Uterus (tissue), 4 donors: Measurements from ENCODE around the gene CPVL. TPM values are rescaled to one million over a fixed set of nuclear protein-coding genes. Genes with fewer than 3 reads are reported as not detected.
A peak's percentile ranks its signal among the peaks of the same experiment; 100 is the strongest.

Source experiments
- DNase-seq, 2 donors: peaks; one replicate each; pipeline ENCODE4 v3.0.0-alpha.2; 2019 to 2020
- H3K27ac ChIP-seq, 2 donors: fragments of 200-600 bp; sonication (generic); 1 replicate in 1 of 2; 2 replicates in 1 of 2; pipeline ENCODE4 v1.5.1; 2016 to 2018
- H3K27me3 ChIP-seq, 2 donors: fragments of 200-600 bp; sonication (generic); one replicate each; pipeline ENCODE4 v1.5.1; 2018 to 2019; ENCODE audit warnings: control low read depth in 1 of 2
- H3K36me3 ChIP-seq, 2 donors: fragments of 200-600 bp; sonication (generic); one replicate each; pipeline ENCODE4 v1.5.1; 2019; ENCODE audit warnings: control low read depth in 1 of 2
- H3K4me1 ChIP-seq, 2 donors: fragments of 200-600 bp; sonication (generic); one replicate each; pipeline ENCODE4 v1.5.1; 2018 to 2019; ENCODE audit warnings: control low read depth in 1 of 2
- H3K4me3 ChIP-seq, 2 donors: fragments of 200-600 bp; sonication (generic); 1 replicate in 1 of 2; 2 replicates in 1 of 2; pipeline ENCODE4 v1.5.1; 2018 to 2019; ENCODE audit warnings: mild to moderate bottlenecking in 1 of 2
- H3K9me3 ChIP-seq, 2 donors: fragments of 200-600 bp; sonication (generic); one replicate each; pipeline ENCODE4 v1.5.1; 2019; ENCODE audit warnings: control low read depth in 1 of 2
- POLR2A ChIP-seq, 2 donors: fragments of 450-650 bp; IDR thresholded peaks; one replicate each; pipeline ENCODE4 v1.6.1; 2016; ENCODE audit warnings: antibody characterized with exemption in 2 of 2, mild to moderate bottlenecking in 1 of 2, moderate library complexity in 1 of 2
- intact Hi-C: fragments of 100-400 bp; cut with DNase I; formaldehyde crosslinking; loops from one replicate; pipeline ENCODE4 v1.15.1; 2023; ENCODE audit warnings: low total_unique reads
- total RNA-seq, 4 donors: library from RNA; depleted of rRNA in 3 of 4; stranded (reverse); fragments of >200 nt in 3 of 4; gene quantifications; one replicate each; pipeline versions ENCODE4 v1.1.0 to v1.2.4, GENCODE V29; 2014 to 2023
- TF ChIP-seq, protein P1 (sequence below), 4 experiments: fragments of 200-600 bp in 2 of 4; fragments of 450-650 bp in 2 of 4; sonication (generic) in 2 of 4; IDR thresholded peaks; one replicate each; pipeline ENCODE4 v1.5.1; 2016 to 2019; ENCODE audit warnings: antibody characterized with exemption in 4 of 4, mild to moderate bottlenecking in 2 of 4, moderate library complexity in 1 of 4
- donor health status: DM: yes; HTN: yes; CAD: no.

The CPVL gene
- total RNA-seq, 4 donors from 2014 or later, result 8.5 to 21.1 (median 14.5) TPM

DNA sequence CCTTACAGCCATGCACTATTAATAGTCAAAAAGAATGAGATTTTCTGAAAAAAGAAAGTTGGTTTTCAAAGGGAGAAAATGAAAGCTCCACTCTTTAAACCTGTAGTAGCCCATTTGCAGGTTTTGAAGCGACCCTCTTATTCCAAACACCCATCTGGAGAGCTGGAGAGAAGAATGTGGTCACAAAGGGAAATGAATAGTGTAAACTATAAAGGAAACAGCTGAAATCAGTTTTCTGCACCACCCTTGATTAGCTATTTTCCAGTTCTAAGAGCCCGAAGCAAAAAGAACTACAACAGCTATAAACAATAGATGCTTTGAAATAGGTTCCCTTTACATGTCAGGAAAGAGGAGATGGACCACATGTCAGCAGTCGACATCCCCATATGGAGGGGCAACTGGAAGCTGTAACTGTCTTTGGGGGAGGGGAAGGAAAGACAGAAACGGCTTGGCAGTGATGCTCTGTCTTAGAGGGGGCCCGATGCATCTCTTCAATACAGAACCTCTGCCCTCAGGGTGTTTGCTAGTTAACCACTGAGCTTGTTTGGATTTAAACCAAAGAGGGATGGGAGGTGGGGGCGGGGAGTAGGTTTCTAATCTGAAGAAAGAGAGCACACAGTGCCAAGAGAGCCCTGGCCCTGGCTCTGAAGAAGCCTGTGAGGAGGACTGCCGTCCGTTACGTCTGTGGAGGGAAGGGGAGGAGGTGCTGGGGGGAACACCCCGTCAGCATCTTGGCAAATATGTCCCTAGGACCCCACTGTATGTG lies 55.3 kb downstream of the CPVL start:
- peak overlapping the region; percentile 63 to 76 for H3K27ac ChIP-seq
- no peaks in the 10 kb centered on the region for H3K36me3 ChIP-seq
- TF ChIP-seq, protein P1, sequence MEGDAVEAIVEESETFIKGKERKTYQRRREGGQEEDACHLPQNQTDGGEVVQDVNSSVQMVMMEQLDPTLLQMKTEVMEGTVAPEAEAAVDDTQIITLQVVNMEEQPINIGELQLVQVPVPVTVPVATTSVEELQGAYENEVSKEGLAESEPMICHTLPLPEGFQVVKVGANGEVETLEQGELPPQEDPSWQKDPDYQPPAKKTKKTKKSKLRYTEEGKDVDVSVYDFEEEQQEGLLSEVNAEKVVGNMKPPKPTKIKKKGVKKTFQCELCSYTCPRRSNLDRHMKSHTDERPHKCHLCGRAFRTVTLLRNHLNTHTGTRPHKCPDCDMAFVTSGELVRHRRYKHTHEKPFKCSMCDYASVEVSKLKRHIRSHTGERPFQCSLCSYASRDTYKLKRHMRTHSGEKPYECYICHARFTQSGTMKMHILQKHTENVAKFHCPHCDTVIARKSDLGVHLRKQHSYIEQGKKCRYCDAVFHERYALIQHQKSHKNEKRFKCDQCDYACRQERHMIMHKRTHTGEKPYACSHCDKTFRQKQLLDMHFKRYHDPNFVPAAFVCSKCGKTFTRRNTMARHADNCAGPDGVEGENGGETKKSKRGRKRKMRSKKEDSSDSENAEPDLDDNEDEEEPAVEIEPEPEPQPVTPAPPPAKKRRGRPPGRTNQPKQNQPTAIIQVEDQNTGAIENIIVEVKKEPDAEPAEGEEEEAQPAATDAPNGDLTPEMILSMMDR (IDR thresholded peaks at IDR 0.05), result no peak
- TF ChIP-seq POLR2A (IDR thresholded peaks at IDR 0.05), result no peak
- H3K9me3 ChIP-seq, result no peaks in the 10 kb centered on the region
- no peaks in the 10 kb centered on the region for H3K4me1 ChIP-seq
- H3K4me3 ChIP-seq, result peak overlapping the region; percentile 17 to 31
- H3K27me3 ChIP-seq, result no peaks in the 10 kb centered on the region
- peak; percentile 35 to 52 for DNase-seq
- intact Hi-C loops, result no loop called here

GRCh38 chr7:29090151-29090805 lies 56.1 kb downstream of the CPVL start:
- Histone ChIP-seq H3K4me3 (no peak overlapping the region), H3K27ac (peak overlapping the region; percentile 63 to 76), H3K9me3 (no peaks in the 10 kb centered on the region), H3K27me3 (no peaks in the 10 kb centered on the region), H3K36me3 (no peaks in the 10 kb centered on the region), H3K4me1 (no peaks in the 10 kb centered on the region)
- TF ChIP-seq POLR2A (IDR thresholded peaks at IDR 0.05), result no peak
- TF ChIP-seq, protein P1 (IDR thresholded peaks at IDR 0.05), result no peak
- intact Hi-C loops, result no loop called here
- no peak for DNase-seq

- peak overlapping the region; percentile 16 to 62 for H3K27ac ChIP-seq
- no peaks in the 10 kb centered on the region for H3K4me1 ChIP-seq
- no peaks in the 10 kb centered on the region for H3K9me3 ChIP-seq
- DNase-seq, result no peak
- H3K27me3 ChIP-seq, result no peaks in the 10 kb centered on the region
- no peak for TF ChIP-seq POLR2A (IDR thresholded peaks at IDR 0.05)
- TF ChIP-seq, protein P1 (IDR thresholded peaks at IDR 0.05), result no peak
- intact Hi-C loops, result no loop called here
- H3K36me3 ChIP-seq, result no peaks in the 10 kb centered on the region
- H3K4me3 ChIP-seq, result no peak overlapping the region
Observed at GRCh38 chr7:29087840-29088170, 58.5 kb downstream of the CPVL start.

DNA sequence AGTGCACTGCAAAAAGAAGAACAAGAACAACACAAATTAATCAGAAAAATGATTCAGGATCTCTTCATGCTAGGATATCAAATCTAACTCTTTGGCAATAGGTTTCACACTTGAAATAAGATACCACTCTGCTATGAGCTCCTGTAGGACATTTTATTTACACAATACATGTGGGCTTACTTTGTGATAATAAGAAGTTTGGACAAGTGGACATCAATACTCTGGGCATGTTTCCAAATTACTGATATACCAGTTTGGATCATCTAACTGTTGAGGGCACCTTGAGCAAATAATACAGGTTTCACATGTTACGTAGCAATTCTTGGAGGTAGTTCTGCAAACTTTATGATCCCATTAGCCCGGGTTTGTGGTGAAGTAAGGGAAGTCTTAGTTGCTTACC lies 59.8 kb downstream of the CPVL start:
- no peak overlapping the region for H3K4me3 ChIP-seq
- no peak for DNase-seq
- no peaks in the 10 kb centered on the region for H3K36me3 ChIP-seq
- H3K9me3 ChIP-seq, result no peaks in the 10 kb centered on the region
- H3K27me3 ChIP-seq, result no peaks in the 10 kb centered on the region
- H3K4me1 ChIP-seq, result no peaks in the 10 kb centered on the region
- intact Hi-C loops, result no loop called here
- no peak for TF ChIP-seq POLR2A (IDR thresholded peaks at IDR 0.05)
- TF ChIP-seq, protein P1 (IDR thresholded peaks at IDR 0.05), result no peak
- H3K27ac ChIP-seq, result no peak overlapping the region

GRCh38 chr7:29084832-29085231 lies 61.5 kb downstream of the CPVL start:
- H3K36me3 ChIP-seq, result no peaks in the 10 kb centered on the region
- no peak for DNase-seq
- intact Hi-C loops, result no loop called here

More at GRCh38 chr7:29084832-29085231, 61.5 kb downstream of the CPVL start:
- Histone ChIP-seq H3K27me3 (no peaks in the 10 kb centered on the region), H3K4me3 (no peak overlapping the region), H3K27ac (no peak overlapping the region), H3K9me3 (no peaks in the 10 kb centered on the region), H3K4me1 (no peaks in the 10 kb centered on the region)
- TF ChIP-seq, protein P1 (IDR thresholded peaks at IDR 0.05), result no peak
- no peak for TF ChIP-seq POLR2A (IDR thresholded peaks at IDR 0.05)
